H9 (cell line): ENCODE measurements around the gene ASPA. TPM values are rescaled to one million over a fixed set of nuclear protein-coding genes. Genes with fewer than 3 reads are reported as not detected.

Experiments used
- DNase-seq: peaks from one replicate; pipeline ENCODE4 v3.0.0-alpha.2; 2017
- H2AFZ ChIP-seq: one replicate; pipeline ENCODE4 v1.6.1; 2013; ENCODE audit warnings: mild to moderate bottlenecking, low read length, control low read depth, moderate library complexity
- H2AK5ac ChIP-seq: 2 replicates; pipeline ENCODE4 v1.6.1; 2013; ENCODE audit warnings: low read length, control low read depth, mixed read lengths; ENCODE audit not compliant: insufficient read length
- H2BK120ac ChIP-seq: one replicate; pipeline ENCODE4 v1.6.1; 2013; ENCODE audit warnings: low read depth, mild to moderate bottlenecking, low read length, control low read depth, inconsistent platforms; ENCODE audit not compliant: poor library complexity, severe bottlenecking
- H2BK12ac ChIP-seq: 2 replicates; pipeline ENCODE4 v1.6.1; 2013; ENCODE audit warnings: low read length, control low read depth, mixed read lengths, low read depth; ENCODE audit not compliant: insufficient read length
- H2BK15ac ChIP-seq: 2 replicates; pipeline ENCODE4 v1.6.1; 2013; ENCODE audit warnings: low read depth, low read length, control low read depth
- H2BK20ac ChIP-seq: one replicate; pipeline ENCODE4 v1.6.1; 2013; ENCODE audit warnings: low read depth, mild to moderate bottlenecking, low read length, control low read depth, inconsistent platforms; ENCODE audit not compliant: poor library complexity, severe bottlenecking
- H2BK5ac ChIP-seq: 2 replicates; pipeline ENCODE4 v1.6.1; 2013; ENCODE audit warnings: low read length, control low read depth, mixed read lengths; ENCODE audit not compliant: insufficient read length
- H3K14ac ChIP-seq: 2 replicates; pipeline ENCODE4 v1.6.1; 2013; ENCODE audit warnings: low read length, control low read depth; ENCODE audit not compliant: insufficient read depth
- H3K18ac ChIP-seq: 2 replicates; pipeline ENCODE4 v1.6.1; 2013; ENCODE audit warnings: low read depth, mild to moderate bottlenecking, mixed read lengths, low read length, control low read depth; ENCODE audit not compliant: insufficient read length
- H3K23ac ChIP-seq: 2 replicates; pipeline ENCODE4 v1.6.1; 2013; ENCODE audit warnings: low read length, control low read depth, mixed read lengths, low read depth; ENCODE audit not compliant: insufficient read length
- H3K23me2 ChIP-seq: 2 replicates; pipeline ENCODE4 v1.6.1; 2013; ENCODE audit warnings: low read depth, mild to moderate bottlenecking, mixed read lengths, low read length, control low read depth; ENCODE audit not compliant: insufficient read length, poor library complexity, severe bottlenecking
- H3K27ac ChIP-seq: 2 replicates; pipeline ENCODE4 v1.5.1; 2013; ENCODE audit warnings: low read length, control low read depth, mixed read lengths, low read depth; ENCODE audit not compliant: insufficient read length
- H3K27me3 ChIP-seq: 2 replicates; pipeline ENCODE4 v1.6.1; 2013; ENCODE audit warnings: low read length, control low read depth, inconsistent platforms; ENCODE audit not compliant: insufficient read depth
- H3K4ac ChIP-seq: 2 replicates; pipeline ENCODE4 v1.6.1; 2013; ENCODE audit warnings: low read depth, mild to moderate bottlenecking, control low read depth, inconsistent platforms, low read length, moderate library complexity
- H3K4me1 ChIP-seq: 2 replicates; pipeline ENCODE4 v1.6.1; 2013; ENCODE audit warnings: low read length, control low read depth, inconsistent platforms; ENCODE audit not compliant: insufficient read depth
- H3K4me2 ChIP-seq: 2 replicates; pipeline ENCODE4 v1.6.1; 2013; ENCODE audit warnings: low read length, control low read depth, mixed read lengths; ENCODE audit not compliant: insufficient read length, insufficient read depth
- H3K56ac ChIP-seq: 2 replicates; pipeline ENCODE4 v1.6.1; 2013; ENCODE audit warnings: low read depth, mild to moderate bottlenecking, mixed read lengths, low read length, control low read depth; ENCODE audit not compliant: insufficient read length
- H3K79me1 ChIP-seq: 2 replicates; pipeline ENCODE4 v1.6.1; 2013; ENCODE audit warnings: low read depth, mild to moderate bottlenecking, moderate library complexity, low read length, control low read depth, inconsistent platforms; ENCODE audit not compliant: insufficient read depth, poor library complexity, severe bottlenecking
- H3K79me2 ChIP-seq: 2 replicates; pipeline ENCODE4 v1.6.1; 2013; ENCODE audit warnings: low read length, control low read depth, inconsistent platforms; ENCODE audit not compliant: insufficient read depth
- H3K9ac ChIP-seq: 2 replicates; pipeline ENCODE4 v1.6.1; 2013; ENCODE audit warnings: low read length, control low read depth, mixed read lengths; ENCODE audit not compliant: insufficient read length; ENCODE audit errors: extremely low read depth
- H3K9me3 ChIP-seq: one replicate; pipeline ENCODE4 v1.6.1; 2013; ENCODE audit warnings: low read depth, low read length, inconsistent platforms; ENCODE audit not compliant: control insufficient read depth
- H3T11ph ChIP-seq: one replicate; pipeline ENCODE4 v1.6.1; 2013; ENCODE audit warnings: mild to moderate bottlenecking, low read length, control low read depth, inconsistent platforms
- H4K20me1 ChIP-seq: one replicate; pipeline ENCODE4 v1.6.1; 2013; ENCODE audit not compliant: control insufficient read depth, insufficient read length, insufficient read depth
- H4K5ac ChIP-seq: 2 replicates; pipeline ENCODE4 v1.6.1; 2013; ENCODE audit warnings: low read depth, mild to moderate bottlenecking, mixed read lengths, low read length, control low read depth; ENCODE audit not compliant: insufficient read length
- H4K8ac ChIP-seq: replicated peaks from 2 replicates; pipeline ENCODE4 v1.6.1; 2013; ENCODE audit warnings: low read length, control low read depth, mixed read lengths, low read depth; ENCODE audit not compliant: insufficient read length
- H4K91ac ChIP-seq: 2 replicates; pipeline ENCODE4 v1.6.1; 2013; ENCODE audit warnings: low read depth, mild to moderate bottlenecking, moderate library complexity, mixed read lengths, low read length, control low read depth; ENCODE audit not compliant: insufficient read length
- H3K27ac Mint-ChIP-seq, 3 experiments: 2 replicates in 2 of 3; 3 replicates in 1 of 3; pipeline ENCODE4 v1.8.0; 2020 to 2021; ENCODE audit warnings: mixed read lengths in 3 of 3, mild to moderate bottlenecking in 1 of 3, moderate library complexity in 1 of 3
- H3K27me3 Mint-ChIP-seq: 2 replicates; pipeline ENCODE4 v1.8.0; 2021; ENCODE audit warnings: low read depth, mild to moderate bottlenecking, moderate library complexity, mixed read lengths
- H3K36me3 Mint-ChIP-seq, 3 experiments: 2 replicates in 2 of 3; 3 replicates in 1 of 3; pipeline ENCODE4 v1.8.0; 2020 to 2021; ENCODE audit warnings: low read depth in 3 of 3, mixed read lengths in 3 of 3; ENCODE audit not compliant: insufficient read depth in 1 of 3
- H3K4me1 Mint-ChIP-seq, 2 experiments: 2 replicates each; pipeline ENCODE4 v1.8.0; 2020; ENCODE audit warnings: mixed read lengths in 2 of 2
- H3K4me3 Mint-ChIP-seq, 2 experiments: 2 replicates in 1 of 2; 3 replicates in 1 of 2; pipeline ENCODE4 v1.8.0; 2020 to 2021; ENCODE audit warnings: mild to moderate bottlenecking in 2 of 2, mixed read lengths in 2 of 2, moderate library complexity in 1 of 2
- H3K9me3 Mint-ChIP-seq, 2 experiments: 2 replicates in 1 of 2; 3 replicates in 1 of 2; pipeline ENCODE4 v1.8.0; 2020; ENCODE audit warnings: mild to moderate bottlenecking in 2 of 2, mixed read lengths in 2 of 2, moderate library complexity in 1 of 2
- WGBS: extraction: QIAGEN DNeasy Blood & Tissue Kit; methylation state at CpG from one replicate; pipeline ENCODE4 v1.1.7; 2013; ENCODE audit warnings: missing lambda C conversion rate, low lambda C conversion rate, mixed read lengths; ENCODE audit not compliant: insufficient read length; ENCODE audit errors: extremely low coverage; 5-methylcytosine and 5-hydroxymethylcytosine counted together
- total RNA-seq: library from RNA; stranded (reverse); gene quantifications from 2 replicates; pipeline ENCODE4 v1.2.1, GENCODE V29; 2021
- TF ChIP-seq, protein P1 (sequence below): fragments of 200-600 bp; sonication (generic); conservative IDR thresholded peaks from 3 replicates; pipeline ENCODE4 v1.8.0; 2021; ENCODE audit warnings: antibody characterized with exemption, mild to moderate bottlenecking

ASPA gene
- total RNA-seq, 1 experiment from 2014 or later: not detected

DNA sequence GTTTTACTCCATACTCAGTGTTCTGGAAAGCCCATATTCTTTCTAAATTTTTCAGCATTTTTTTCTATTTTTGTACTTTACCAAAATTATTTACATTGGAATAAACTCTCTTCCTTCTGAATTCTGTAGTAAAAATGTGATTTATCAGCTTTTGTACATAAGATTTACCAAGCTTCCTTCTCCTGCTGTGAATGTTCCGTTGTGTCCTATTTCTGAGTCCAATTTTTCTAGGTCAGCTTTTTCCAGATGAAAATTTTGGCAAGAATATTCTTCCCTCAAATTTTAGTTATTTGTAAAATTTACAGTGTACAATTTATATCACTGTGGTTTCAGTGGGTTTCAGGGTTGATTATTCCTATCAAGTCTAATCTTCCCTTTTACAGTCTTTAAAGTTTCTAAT, 27.5 kb downstream of the ASPA start:
- peaks cover 12 to 14% of the 10 kb centered on the region in 2 experiments for H3K9me3 Mint-ChIP-seq
- H3K4me3 Mint-ChIP-seq: no peak overlapping the region

More for the DNA sequence above, 27.5 kb downstream of the ASPA start:
- Histone ChIP-seq H3T11ph (no peak overlapping the region), H3K4ac (no peak overlapping the region), H3K23me2 (no peaks in the 10 kb centered on the region), H4K20me1 (no peaks in the 10 kb centered on the region), H3K4me1 (peaks cover 3% of the 10 kb centered on the region; the same call in 1 of the 2 replicates), H2BK20ac (no peak overlapping the region), H3K23ac (no peak overlapping the region), H4K8ac (no peak overlapping the region), H4K91ac (no peak overlapping the region), H3K14ac (no peak overlapping the region), H2AK5ac (no peak overlapping the region), H3K9ac (no peak overlapping the region), H2BK15ac (no peak overlapping the region), H3K79me2 (no peaks in the 10 kb centered on the region), H2BK5ac (no peak overlapping the region), H4K5ac (no peak overlapping the region), H2AFZ (no peak overlapping the region), H3K79me1 (no peaks in the 10 kb centered on the region), H3K27ac (no peak overlapping the region), H3K56ac (no peak overlapping the region), H3K27me3 (no peaks in the 10 kb centered on the region), H3K9me3 (no peaks in the 10 kb centered on the region), H2BK120ac (no peak overlapping the region), H2BK12ac (no peak overlapping the region), H3K4me2 (no peak overlapping the region), H3K18ac (no peak overlapping the region)
- no peak for DNase-seq
- peaks cover 2 to 8% (median 5%) of the 10 kb centered on the region in 3 experiments for H3K36me3 Mint-ChIP-seq
- no CpG with 5 or more reads among the region's 1 CpG for WGBS
- no peak overlapping the region for H3K27ac Mint-ChIP-seq
- no peaks in the 10 kb centered on the region for H3K27me3 Mint-ChIP-seq
- peaks cover 12 to 13% of the 10 kb centered on the region in 2 experiments for H3K4me1 Mint-ChIP-seq
- TF ChIP-seq, protein P1, sequence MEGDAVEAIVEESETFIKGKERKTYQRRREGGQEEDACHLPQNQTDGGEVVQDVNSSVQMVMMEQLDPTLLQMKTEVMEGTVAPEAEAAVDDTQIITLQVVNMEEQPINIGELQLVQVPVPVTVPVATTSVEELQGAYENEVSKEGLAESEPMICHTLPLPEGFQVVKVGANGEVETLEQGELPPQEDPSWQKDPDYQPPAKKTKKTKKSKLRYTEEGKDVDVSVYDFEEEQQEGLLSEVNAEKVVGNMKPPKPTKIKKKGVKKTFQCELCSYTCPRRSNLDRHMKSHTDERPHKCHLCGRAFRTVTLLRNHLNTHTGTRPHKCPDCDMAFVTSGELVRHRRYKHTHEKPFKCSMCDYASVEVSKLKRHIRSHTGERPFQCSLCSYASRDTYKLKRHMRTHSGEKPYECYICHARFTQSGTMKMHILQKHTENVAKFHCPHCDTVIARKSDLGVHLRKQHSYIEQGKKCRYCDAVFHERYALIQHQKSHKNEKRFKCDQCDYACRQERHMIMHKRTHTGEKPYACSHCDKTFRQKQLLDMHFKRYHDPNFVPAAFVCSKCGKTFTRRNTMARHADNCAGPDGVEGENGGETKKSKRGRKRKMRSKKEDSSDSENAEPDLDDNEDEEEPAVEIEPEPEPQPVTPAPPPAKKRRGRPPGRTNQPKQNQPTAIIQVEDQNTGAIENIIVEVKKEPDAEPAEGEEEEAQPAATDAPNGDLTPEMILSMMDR: no peak
